ENCODE data around the gene ZNF800. TPM values are rescaled to one million over a fixed set of nuclear protein-coding genes. Genes with fewer than 3 reads are reported as not detected.

Gene ZNF800
- total and polyA plus RNA-seq, 2 of the 8 experiments (the other 6 are each of a cell fraction or from before 2014, with no cell fraction given): 1.0 to 6.5 TPM

GRCh38 chr7:127415060-127415742 lies 22.7 kb upstream of the ZNF800 start:
- FAIRE-seq: no peak
- H3K9ac ChIP-seq (replicated peaks in 1 of 4; ENCODE audit: extremely low read depth in 1 of 4, low read depth in 3 of 4, low read length in 3 of 4): no peak overlapping the region
- 89% methylated on average over 4 of the region's 4 CpGs; no CpG with 5 or more reads in 1 of the 2 experiments for WGBS, 2 experiments (ENCODE audit: extremely low coverage in 1 of 2, insufficient coverage in 1 of 2, insufficient read length in 1 of 2, insufficient replicate concordance in 2 of 2, low coverage in 1 of 2, low lambda C conversion rate in 2 of 2, missing lambda C conversion rate in 1 of 2)
- H3K27me3 ChIP-seq (replicated peaks in 1 of 4; ENCODE audit: control insufficient read depth in 3 of 4, extremely low read depth in 1 of 4, insufficient read depth in 3 of 4, low read length in 3 of 4): no peaks in the 10 kb centered on the region; a peak in 1 of 7 replicates
- no peak overlapping the region for H3K4me3 ChIP-seq (ENCODE audit: extremely low read depth in 1 of 4, insufficient read depth in 2 of 4, low read depth in 3 of 4, low read length in 4 of 4)
- H3K23me2 ChIP-seq (ENCODE audit: low read depth, low read length): peaks cover 4% of the 10 kb centered on the region; the same call in 1 of the 2 replicates
- H3K4ac ChIP-seq (replicated peaks; ENCODE audit: insufficient read length, low read depth, low read length): no peak overlapping the region
- H3K36me3 ChIP-seq (ENCODE audit: control insufficient read depth in 2 of 4, insufficient read depth in 4 of 4, low read length in 3 of 4): no peaks in the 10 kb centered on the region
- no peak overlapping the region for H4K91ac ChIP-seq (replicated peaks; ENCODE audit: insufficient read length, low read length)
- H3K4me1 ChIP-seq (replicated peaks in 1 of 4; ENCODE audit: control insufficient read depth in 3 of 4, insufficient read depth in 4 of 4, low read length in 3 of 4): no peaks in the 10 kb centered on the region
- H4K20me1 ChIP-seq (replicated peaks in 1 of 2; ENCODE audit: control insufficient read depth in 1 of 2, insufficient read depth in 2 of 2, low read length in 2 of 2): peaks cover 0 to 3% of the 10 kb centered on the region in 2 experiments
- H2BK5ac ChIP-seq (ENCODE audit: low read depth, low read length): no peak overlapping the region
- H4K8ac ChIP-seq (ENCODE audit: extremely low read depth, insufficient read depth, low read length): no peak overlapping the region
- CTCF ChIA-PET (ENCODE audit: partially characterized antibody): no interaction called here
- H4K5ac ChIP-seq (ENCODE audit: insufficient read length, low read depth, low read length): no peak overlapping the region
- H3K18ac ChIP-seq (ENCODE audit: extremely low read depth, low read length): no peak overlapping the region
- POLR2A ChIA-PET (ENCODE audit: partially characterized antibody): no interaction called here
- H3K79me2 ChIP-seq (ENCODE audit: control insufficient read depth in 1 of 2, insufficient read depth in 2 of 2, low read length in 2 of 2): no peaks in the 10 kb centered on the region
- no peak overlapping the region for H3K27ac ChIP-seq (ENCODE audit: low read depth, low read length)
- H2AK5ac ChIP-seq (ENCODE audit: low read depth, low read length): no peak overlapping the region
- no peak for DNase-seq (ENCODE audit: low read depth in 1 of 2, low spot score in 2 of 2)
- no peak overlapping the region for H2BK20ac ChIP-seq (ENCODE audit: low read length)
- no peaks in the 10 kb centered on the region for H3K9me3 ChIP-seq (ENCODE audit: insufficient read depth in 2 of 2, low read depth in 1 of 2, low read length in 1 of 2)
- H2BK120ac ChIP-seq (replicated peaks; ENCODE audit: low read depth, low read length): no peak overlapping the region
- no peak overlapping the region for H2AFZ ChIP-seq (ENCODE audit: low read length)
- H2BK15ac ChIP-seq (ENCODE audit: low read length): no peak overlapping the region
- H3K23ac ChIP-seq (ENCODE audit: insufficient read length): no peak overlapping the region
- H3K14ac ChIP-seq (ENCODE audit: insufficient read length): no peak overlapping the region
- no peak overlapping the region for H3K56ac ChIP-seq (replicated peaks; ENCODE audit: insufficient read length, low read depth, low read length)
- H3K4me2 ChIP-seq (ENCODE audit: insufficient read depth in 1 of 2, low read depth in 2 of 2, low read length in 2 of 2): no peak overlapping the region
- H2BK12ac ChIP-seq (ENCODE audit: low read depth, low read length): no peak overlapping the region
- H3K79me1 ChIP-seq (ENCODE audit: low read depth, low read length): no peaks in the 10 kb centered on the region
- TF ChIP-seq CHD1 (IDR thresholded peaks at IDR 0.05; ENCODE audit: low read depth, low read length) (no peak), SRF (IDR thresholded peaks at IDR 0.05; ENCODE audit: low read depth, low read length) (no peak), EGR1 (IDR thresholded peaks at IDR 0.05; ENCODE audit: borderline replicate concordance, low read depth, low read length) (no peak), EZH2 (IDR thresholded peaks at IDR 0.05; ENCODE audit: low read depth, low read length, severe bottlenecking) (no peak), JUN (IDR thresholded peaks at IDR 0.05; ENCODE audit: low read depth, low read length) (no peak), CHD2 (IDR thresholded peaks at IDR 0.05; ENCODE audit: low read length) (no peak), PHF8 (conservative IDR thresholded peaks at IDR 0.05; ENCODE audit: low read depth, low read length) (no peak), TAF1 (IDR thresholded peaks at IDR 0.05; ENCODE audit: low read depth, low read length) (no peak), RBBP5 (IDR thresholded peaks at IDR 0.05; ENCODE audit: borderline replicate concordance, low read depth, low read length) (no peak), TBP (IDR thresholded peaks at IDR 0.05; ENCODE audit: low read depth, low read length) (no peak), E2F6 (IDR thresholded peaks at IDR 0.05) (no peak), GTF2F1 (IDR thresholded peaks at IDR 0.05; ENCODE audit: borderline replicate concordance, low read depth, low read length) (no peak), MAX (IDR thresholded peaks at IDR 0.05) (no peak), BACH1 (IDR thresholded peaks at IDR 0.05; ENCODE audit: low read length) (no peak)
